GM10847 (cell line): ENCODE results near the gene FKBP1B.

Experiments
- POLR2A ChIP-seq: IDR thresholded peaks from 2 replicates; pipeline ENCODE4 v1.6.1; 2011; ENCODE audit not compliant: insufficient read length; ENCODE audit errors: extremely low read depth

The FKBP1B gene

GRCh38 chr2:24018241-24018640, 31.3 kb upstream of the FKBP1B start:
- no peak for TF ChIP-seq POLR2A

GRCh38 chr2:24019729-24020128, 29.8 kb upstream of the FKBP1B start:
- TF ChIP-seq POLR2A: no peak

- TF ChIP-seq POLR2A: no peak
These were observed 29.3 kb upstream of the FKBP1B start for GRCh38 chr2:24020244-24020643.

- TF ChIP-seq POLR2A: no peak
These were observed 28.2 kb upstream of the FKBP1B start for GRCh38 chr2:24021122-24021998.

- no peak for TF ChIP-seq POLR2A
These were observed 27.1 kb upstream of the FKBP1B start for GRCh38 chr2:24022324-24022974.

- TF ChIP-seq POLR2A: no peak
These were observed 26.5 kb upstream of the FKBP1B start for GRCh38 chr2:24022975-24023575.

GRCh38 chr2:24024018-24024417, 25.5 kb upstream of the FKBP1B start:
- TF ChIP-seq POLR2A: no peak

GRCh38 chr2:24024996-24025663, 24.4 kb upstream of the FKBP1B start:
- no peak for TF ChIP-seq POLR2A

- no peak for TF ChIP-seq POLR2A
These were observed 23.3 kb upstream of the FKBP1B start for GRCh38 chr2:24026233-24026632.

- no peak for TF ChIP-seq POLR2A
These were observed 10.6 kb upstream of the FKBP1B start for GRCh38 chr2:24038786-24039499.

GRCh38 chr2:24040511-24040910, 9.0 kb upstream of the FKBP1B start:
- no peak for TF ChIP-seq POLR2A

- TF ChIP-seq POLR2A: no peak
These were observed 3.7 kb upstream of the FKBP1B start for GRCh38 chr2:24045511-24046508.

GRCh38 chr2:24046599-24046929, 3.0 kb upstream of the FKBP1B start:
- no peak for TF ChIP-seq POLR2A
